ENCODE data around the gene SMIM17.

- no peak for TF ChIP-seq ARNTL (CRISPR knock-in tag; IDR thresholded peaks at IDR 0.05; ENCODE audit: borderline replicate concordance, low read depth)
- TF ChIP-seq PATZ1 (CRISPR knock-in tag; IDR thresholded peaks at IDR 0.05; ENCODE audit: borderline replicate concordance): no peak
- TF ChIP-seq TCF4 (CRISPR knock-in tag; IDR thresholded peaks at IDR 0.05; ENCODE audit: borderline replicate concordance): no peak
- TF ChIP-seq TOX (CRISPR knock-in tag; IDR thresholded peaks at IDR 0.05; ENCODE audit: borderline replicate concordance): no peak
- no peak for TF ChIP-seq OSR1 (CRISPR knock-in tag; IDR thresholded peaks at IDR 0.05)
Observed at GRCh38 chr19:56667311-56667870, 24.4 kb downstream of the SMIM17 start.

All from SK-N-SH treated with all-trans-retinoic acid at 6 μM for 48 hours (cell line).